ENCODE data around the gene INSL3.

INSL3 gene

DNA sequence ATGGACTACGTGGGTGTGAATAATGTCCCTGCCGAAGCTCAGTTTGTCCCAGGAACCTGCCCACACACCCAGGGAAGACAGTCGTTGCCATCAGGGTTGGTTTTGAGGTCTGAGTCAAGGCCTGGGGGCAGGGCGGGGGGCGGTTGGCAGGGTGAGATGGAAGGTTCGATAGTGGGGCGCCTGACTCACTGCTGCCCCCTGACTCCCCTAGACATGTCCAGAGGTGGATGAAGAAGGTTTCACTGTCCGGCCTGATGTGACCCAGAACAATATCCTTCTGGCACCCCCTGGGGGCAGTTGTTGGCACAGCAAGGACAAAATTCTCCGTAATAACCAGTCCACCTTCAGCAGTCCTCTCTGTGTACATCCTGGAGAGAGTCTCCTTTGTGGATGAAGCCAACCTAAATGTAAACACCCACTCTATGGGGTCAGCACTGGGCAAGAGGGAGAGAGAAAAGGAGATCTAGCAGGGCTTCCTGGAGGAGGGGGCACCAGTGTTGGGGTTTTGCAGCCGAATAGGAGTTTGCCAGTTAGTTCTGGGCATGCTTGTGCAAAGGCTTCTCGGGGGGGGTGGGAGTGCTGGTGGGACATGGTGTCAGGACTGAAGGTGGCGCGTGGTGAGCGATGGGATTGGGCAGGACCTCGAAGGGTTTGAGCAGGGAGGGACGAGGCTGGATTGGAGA is 45.9 kb downstream of the INSL3 start:
- H3K9ac ChIP-seq (ENCODE audit: low read depth, low read length, poor library complexity): no peak overlapping the region
- peak overlapping the region; percentile 91 for H2AK5ac ChIP-seq (ENCODE audit: low read depth, low read length)
- H2BK15ac ChIP-seq (ENCODE audit: low read length): no peak overlapping the region
- no peak overlapping the region for H3K23ac ChIP-seq (ENCODE audit: low read depth, low read length, poor library complexity)
- no peak overlapping the region for H2BK120ac ChIP-seq (ENCODE audit: low read depth, low read length)
- H2BK12ac ChIP-seq (ENCODE audit: low read length): no peak overlapping the region
- peak overlapping the region; percentile 11 for H2BK5ac ChIP-seq (ENCODE audit: low read length)
- H3K27me3 ChIP-seq (ENCODE audit: control insufficient read depth in 3 of 3, insufficient read depth in 3 of 3, low read depth in 1 of 3, low read length in 3 of 3): no peaks in the 10 kb centered on the region
- peaks cover 2% of the 10 kb centered on the region for H3K79me1 ChIP-seq (ENCODE audit: low read depth, low read length)
- DNase-seq (ENCODE audit: low spot score): peak; percentile 59
- H4K8ac ChIP-seq (ENCODE audit: low read depth, low read length): no peak overlapping the region
- H3K4me3 ChIP-seq (ENCODE audit: low read length in 2 of 2): no peak overlapping the region
- peaks cover 5 to 14% of the 10 kb centered on the region in 2 donors for H3K4me1 ChIP-seq (ENCODE audit: control insufficient read depth in 2 of 2, insufficient read depth in 1 of 2, low read depth in 1 of 2, low read length in 2 of 2)
- H3K4me2 ChIP-seq (ENCODE audit: insufficient read depth, low read length, poor library complexity, severe bottlenecking): no peak overlapping the region
- H3K27ac ChIP-seq (replicated peaks; ENCODE audit: low read length): no peak overlapping the region
- H3K18ac ChIP-seq (ENCODE audit: low read length): peak overlapping the region; percentile 20
- WGBS, 2 donors (ENCODE audit: extremely low coverage in 2 of 2, insufficient read length in 2 of 2, insufficient replicate concordance in 1 of 2): no CpG with 5 or more reads among the region's 16 CpGs
- no peak overlapping the region for H3K4ac ChIP-seq (ENCODE audit: low read length)
- peaks cover 0 to 2% of the 10 kb centered on the region in 2 donors for H3K9me3 ChIP-seq (replicated peaks in 1 of 2; ENCODE audit: control insufficient read depth in 2 of 2, insufficient read depth in 1 of 2, low read depth in 1 of 2, low read length in 2 of 2)
- H4K91ac ChIP-seq (ENCODE audit: low read depth, low read length, poor library complexity): no peak overlapping the region
- peaks cover 0 to 3% of the 10 kb centered on the region in 2 donors for H3K36me3 ChIP-seq (replicated peaks in 1 of 2; ENCODE audit: control insufficient read depth in 2 of 2, insufficient read depth in 2 of 2, low read length in 2 of 2)
- H3K14ac ChIP-seq (ENCODE audit: low read length): no peak overlapping the region
- peak overlapping the region; percentile 47 for H2AFZ ChIP-seq (ENCODE audit: low read length)

DNA sequence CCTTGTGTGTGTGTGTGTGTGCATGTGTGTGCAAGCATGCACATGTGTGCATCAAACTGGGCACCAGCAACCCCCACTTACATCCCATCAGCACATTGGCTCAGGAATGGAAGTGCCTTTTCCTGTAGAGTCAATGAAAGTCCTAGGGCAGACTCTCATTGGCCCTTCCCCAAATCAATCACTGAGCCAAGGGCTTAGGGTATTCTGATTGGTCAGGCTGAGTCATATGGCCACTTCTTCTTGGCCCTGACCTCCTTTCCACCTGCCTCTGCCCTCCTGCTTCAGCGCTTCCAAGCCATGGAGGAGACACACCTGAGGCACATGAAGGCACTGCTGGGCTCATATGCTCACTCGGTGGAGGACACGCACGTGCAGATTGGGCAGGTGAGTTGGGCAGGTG is 49.1 kb downstream of the INSL3 start:
- no peak for DNase-seq (ENCODE audit: low spot score)
- no peak overlapping the region for H3K23ac ChIP-seq (ENCODE audit: low read depth, low read length, poor library complexity)
- no CpG with 5 or more reads among the region's 4 CpGs for WGBS, 2 donors (ENCODE audit: extremely low coverage in 2 of 2, insufficient read length in 2 of 2, insufficient replicate concordance in 1 of 2)
- H3K18ac ChIP-seq (ENCODE audit: low read length): no peak overlapping the region
- no peak overlapping the region for H3K4ac ChIP-seq (ENCODE audit: low read length)
- H3K14ac ChIP-seq (ENCODE audit: low read length): no peak overlapping the region
- H2BK15ac ChIP-seq (ENCODE audit: low read length): no peak overlapping the region
- no peak overlapping the region for H3K4me3 ChIP-seq (ENCODE audit: low read length in 2 of 2)
- H3K36me3 ChIP-seq (replicated peaks in 1 of 2; ENCODE audit: control insufficient read depth in 2 of 2, insufficient read depth in 2 of 2, low read length in 2 of 2): peaks cover 0 to 3% of the 10 kb centered on the region in 2 donors
- H2BK12ac ChIP-seq (ENCODE audit: low read length): no peak overlapping the region
- no peaks in the 10 kb centered on the region for H3K79me1 ChIP-seq (ENCODE audit: low read depth, low read length)
- no peak overlapping the region for H2BK120ac ChIP-seq (ENCODE audit: low read depth, low read length)
- no peaks in the 10 kb centered on the region for H3K4me1 ChIP-seq (ENCODE audit: control insufficient read depth in 2 of 2, insufficient read depth in 1 of 2, low read depth in 1 of 2, low read length in 2 of 2)
- no peak overlapping the region for H2AK5ac ChIP-seq (ENCODE audit: low read depth, low read length)
- H3K27ac ChIP-seq (replicated peaks; ENCODE audit: low read length): no peak overlapping the region
- no peak overlapping the region for H4K8ac ChIP-seq (ENCODE audit: low read depth, low read length)
- no peak overlapping the region for H3K9ac ChIP-seq (ENCODE audit: low read depth, low read length, poor library complexity)
- H4K91ac ChIP-seq (ENCODE audit: low read depth, low read length, poor library complexity): no peak overlapping the region
- no peak overlapping the region for H2AFZ ChIP-seq (ENCODE audit: low read length)
- no peak overlapping the region for H2BK5ac ChIP-seq (ENCODE audit: low read length)
- no peak overlapping the region for H3K4me2 ChIP-seq (ENCODE audit: insufficient read depth, low read length, poor library complexity, severe bottlenecking)
- H3K9me3 ChIP-seq (replicated peaks in 1 of 2; ENCODE audit: control insufficient read depth in 2 of 2, insufficient read depth in 1 of 2, low read depth in 1 of 2, low read length in 2 of 2): peaks cover 0 to 2% of the 10 kb centered on the region in 2 donors
- no peaks in the 10 kb centered on the region for H3K27me3 ChIP-seq (ENCODE audit: control insufficient read depth in 3 of 3, insufficient read depth in 3 of 3, low read depth in 1 of 3, low read length in 3 of 3)

DNA sequence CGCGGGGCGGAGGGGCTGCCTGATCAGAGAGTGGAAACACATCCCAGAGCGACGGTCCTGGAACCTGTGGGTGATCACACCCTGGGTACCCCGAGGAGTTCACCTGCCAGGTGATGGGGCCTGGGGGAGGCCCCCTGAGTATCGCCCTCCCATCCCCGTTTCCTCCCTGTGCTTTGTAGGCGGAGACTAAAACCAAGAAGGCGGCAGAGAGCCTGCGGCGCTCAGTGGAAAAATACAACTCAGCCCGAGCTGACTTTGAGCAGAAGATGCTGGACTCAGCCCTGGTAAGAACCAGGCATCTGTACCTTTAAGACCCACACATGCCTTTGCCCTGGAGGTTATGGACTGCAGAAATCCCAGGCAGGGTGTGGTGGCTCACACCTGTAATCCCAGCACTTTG is 50.7 kb downstream of the INSL3 start:
- Histone ChIP-seq H4K91ac (ENCODE audit: low read depth, low read length, poor library complexity) (no peak overlapping the region), H3K18ac (ENCODE audit: low read length) (no peak overlapping the region), H3K14ac (ENCODE audit: low read length) (no peak overlapping the region), H2BK5ac (ENCODE audit: low read length) (peak overlapping the region; percentile 53), H3K79me1 (ENCODE audit: low read depth, low read length) (no peaks in the 10 kb centered on the region), H3K9me3 (replicated peaks in 1 of 2; ENCODE audit: control insufficient read depth in 2 of 2, insufficient read depth in 1 of 2, low read depth in 1 of 2, low read length in 2 of 2) (peaks cover 0 to 2% of the 10 kb centered on the region in 2 donors), H3K27ac (replicated peaks; ENCODE audit: low read length) (no peak overlapping the region), H3K9ac (ENCODE audit: low read depth, low read length, poor library complexity) (no peak overlapping the region), H2AFZ (ENCODE audit: low read length) (no peak overlapping the region), H3K27me3 (ENCODE audit: control insufficient read depth in 3 of 3, insufficient read depth in 3 of 3, low read depth in 1 of 3, low read length in 3 of 3) (no peaks in the 10 kb centered on the region), H2AK5ac (ENCODE audit: low read depth, low read length) (no peak overlapping the region), H4K8ac (ENCODE audit: low read depth, low read length) (no peak overlapping the region), H2BK120ac (ENCODE audit: low read depth, low read length) (no peak overlapping the region), H3K4ac (ENCODE audit: low read length) (no peak overlapping the region), H3K4me3 (ENCODE audit: low read length in 2 of 2) (no peak overlapping the region), H3K36me3 (replicated peaks in 1 of 2; ENCODE audit: control insufficient read depth in 2 of 2, insufficient read depth in 2 of 2, low read length in 2 of 2) (peaks cover 0 to 3% of the 10 kb centered on the region in 2 donors), H3K4me1 (ENCODE audit: control insufficient read depth in 2 of 2, insufficient read depth in 1 of 2, low read depth in 1 of 2, low read length in 2 of 2) (no peaks in the 10 kb centered on the region), H3K23ac (ENCODE audit: low read depth, low read length, poor library complexity) (peak overlapping the region; percentile 43), H2BK12ac (ENCODE audit: low read length) (no peak overlapping the region), H2BK15ac (ENCODE audit: low read length) (no peak overlapping the region), H3K4me2 (ENCODE audit: insufficient read depth, low read length, poor library complexity, severe bottlenecking) (no peak overlapping the region)
- WGBS, 2 donors (ENCODE audit: extremely low coverage in 2 of 2, insufficient read length in 2 of 2, insufficient replicate concordance in 1 of 2): no CpG with 5 or more reads among the region's 13 CpGs
- no peak for DNase-seq (ENCODE audit: low spot score)

DNA sequence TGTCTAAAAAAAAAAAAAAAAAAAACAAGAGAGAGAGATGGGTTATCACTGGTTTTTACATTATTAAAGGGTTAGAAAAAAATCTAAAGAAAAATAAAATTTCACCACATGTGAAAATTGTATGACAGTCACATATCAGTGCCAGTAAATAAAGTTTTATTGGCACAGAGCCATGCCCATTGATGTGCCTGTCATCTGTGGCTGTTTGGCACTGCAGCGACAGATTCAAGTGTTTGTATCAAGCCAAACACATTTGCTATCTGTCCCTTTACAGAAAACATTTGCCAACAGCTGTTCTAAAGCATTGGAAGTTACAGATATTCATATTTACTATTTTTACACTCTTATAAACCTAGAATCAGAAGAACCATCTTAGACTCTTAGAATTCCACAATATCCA is 53.8 kb downstream of the INSL3 start:
- H2BK5ac ChIP-seq (ENCODE audit: low read length): no peak overlapping the region
- WGBS, 2 donors (ENCODE audit: extremely low coverage in 2 of 2, insufficient read length in 2 of 2, insufficient replicate concordance in 1 of 2): no CpG with 5 or more reads among the region's 1 CpG
- no peak for DNase-seq (ENCODE audit: low spot score)

More for the DNA sequence above, 53.8 kb downstream of the INSL3 start:
- Histone ChIP-seq H2AFZ (ENCODE audit: low read length) (no peak overlapping the region), H2BK120ac (ENCODE audit: low read depth, low read length) (no peak overlapping the region), H3K4me1 (ENCODE audit: control insufficient read depth in 2 of 2, insufficient read depth in 1 of 2, low read depth in 1 of 2, low read length in 2 of 2) (peaks cover 0 to 3% of the 10 kb centered on the region in 2 donors), H3K4ac (ENCODE audit: low read length) (no peak overlapping the region), H3K9me3 (replicated peaks in 1 of 2; ENCODE audit: control insufficient read depth in 2 of 2, insufficient read depth in 1 of 2, low read depth in 1 of 2, low read length in 2 of 2) (peaks cover 0 to 2% of the 10 kb centered on the region in 2 donors), H4K8ac (ENCODE audit: low read depth, low read length) (no peak overlapping the region), H2BK12ac (ENCODE audit: low read length) (no peak overlapping the region), H3K23ac (ENCODE audit: low read depth, low read length, poor library complexity) (no peak overlapping the region), H3K14ac (ENCODE audit: low read length) (no peak overlapping the region), H3K27me3 (ENCODE audit: control insufficient read depth in 3 of 3, insufficient read depth in 3 of 3, low read depth in 1 of 3, low read length in 3 of 3) (no peaks in the 10 kb centered on the region), H3K79me1 (ENCODE audit: low read depth, low read length) (no peaks in the 10 kb centered on the region), H3K27ac (replicated peaks; ENCODE audit: low read length) (no peak overlapping the region), H3K9ac (ENCODE audit: low read depth, low read length, poor library complexity) (no peak overlapping the region), H3K36me3 (replicated peaks in 1 of 2; ENCODE audit: control insufficient read depth in 2 of 2, insufficient read depth in 2 of 2, low read length in 2 of 2) (peaks cover 0 to 3% of the 10 kb centered on the region in 2 donors), H3K4me2 (ENCODE audit: insufficient read depth, low read length, poor library complexity, severe bottlenecking) (no peak overlapping the region), H4K91ac (ENCODE audit: low read depth, low read length, poor library complexity) (no peak overlapping the region), H3K4me3 (ENCODE audit: low read length in 2 of 2) (no peak overlapping the region), H3K18ac (ENCODE audit: low read length) (no peak overlapping the region), H2AK5ac (ENCODE audit: low read depth, low read length) (no peak overlapping the region), H2BK15ac (ENCODE audit: low read length) (no peak overlapping the region)
